Measurements from ENCODE around the gene TMEM18.
"Not testable (repeated sequence)": the region's sequence is repeated elsewhere in the genome, so short reads cannot be mapped to it uniquely, and the experiment has no call there.

The TMEM18 gene

GRCh38 chr2:692767-693166 lies 15.6 kb upstream of the TMEM18 start:
- no peak for DNase-seq

DNA sequence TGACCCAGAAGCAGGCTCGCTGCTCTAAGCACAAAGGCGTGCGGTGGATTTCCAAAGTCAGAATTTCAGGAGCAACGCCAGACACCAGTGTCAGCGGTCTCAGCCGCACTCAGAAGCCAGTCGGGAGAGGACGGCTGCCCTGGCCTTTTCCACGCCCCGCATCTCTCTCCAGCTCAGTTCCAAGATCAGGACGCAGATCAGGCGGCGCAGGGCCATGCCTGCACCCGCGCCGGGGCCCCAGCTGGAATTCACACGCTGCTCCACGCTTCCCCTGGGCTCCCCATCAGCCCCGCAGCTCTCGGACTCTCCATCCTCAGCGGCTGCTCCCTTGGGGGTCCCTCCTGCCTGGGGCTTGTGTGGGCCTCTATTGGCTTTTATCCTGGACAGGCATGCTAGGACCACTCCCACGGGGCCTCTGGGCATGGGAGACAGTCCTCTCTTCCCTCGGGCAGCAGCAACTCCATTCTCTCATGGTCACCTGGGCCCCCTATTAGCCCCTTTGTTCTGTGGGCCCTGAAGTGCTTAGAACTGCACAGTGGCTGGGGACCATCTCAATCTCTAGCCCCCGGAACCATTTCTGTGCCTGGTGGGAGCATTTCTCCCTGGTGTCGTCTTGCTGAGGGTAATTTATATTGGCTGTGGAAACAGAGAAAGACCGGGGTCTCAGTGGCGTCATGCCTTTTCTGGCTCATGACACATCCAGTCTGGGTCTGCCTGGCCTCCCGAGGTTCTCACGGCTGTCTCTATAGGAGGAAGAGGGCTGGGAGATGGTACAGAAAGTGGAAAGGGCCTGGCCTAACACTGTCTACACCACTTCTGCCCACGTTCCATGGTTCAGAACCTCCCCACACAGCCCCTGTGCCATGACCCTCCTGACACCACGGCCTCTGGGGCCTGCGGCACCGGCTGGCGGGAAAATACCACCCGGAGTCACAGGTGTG lies 14.9 kb upstream of the TMEM18 start:
- DNase-seq: no peak

GRCh38 chr2:690799-691198 lies 13.6 kb upstream of the TMEM18 start:
- DNase-seq: no peak

DNA sequence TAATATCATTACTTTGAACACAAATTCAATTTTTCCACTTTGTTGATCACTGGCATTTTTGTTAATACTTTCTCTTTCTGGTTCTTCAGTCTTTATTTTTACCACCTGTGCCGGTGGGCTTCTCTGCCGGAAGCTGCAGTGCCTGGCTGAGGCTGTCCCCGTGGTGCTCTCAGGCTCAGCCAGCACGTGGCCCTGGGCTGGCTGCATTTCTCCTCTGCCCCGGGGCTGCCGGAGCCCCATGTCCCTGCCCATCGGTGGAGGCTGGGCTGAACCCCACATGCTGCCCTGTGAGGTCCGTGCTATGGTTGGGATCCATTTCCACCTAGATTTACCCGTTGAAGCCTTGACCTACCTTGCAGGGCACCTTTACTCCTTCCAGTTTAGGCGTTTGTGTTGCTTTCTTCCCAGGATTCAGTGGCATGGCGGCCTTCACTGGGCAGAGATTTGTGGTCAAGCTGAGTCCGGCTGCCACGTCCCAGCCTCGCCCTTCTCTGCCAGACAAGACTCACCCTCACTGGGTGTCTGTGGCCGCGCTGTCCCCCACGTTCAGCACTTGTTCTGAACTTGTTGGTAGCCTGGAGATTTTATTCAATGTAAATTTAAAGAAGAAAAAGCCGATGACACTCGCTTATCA lies 12.8 kb upstream of the TMEM18 start:
- DNase-seq: no peak

DNA sequence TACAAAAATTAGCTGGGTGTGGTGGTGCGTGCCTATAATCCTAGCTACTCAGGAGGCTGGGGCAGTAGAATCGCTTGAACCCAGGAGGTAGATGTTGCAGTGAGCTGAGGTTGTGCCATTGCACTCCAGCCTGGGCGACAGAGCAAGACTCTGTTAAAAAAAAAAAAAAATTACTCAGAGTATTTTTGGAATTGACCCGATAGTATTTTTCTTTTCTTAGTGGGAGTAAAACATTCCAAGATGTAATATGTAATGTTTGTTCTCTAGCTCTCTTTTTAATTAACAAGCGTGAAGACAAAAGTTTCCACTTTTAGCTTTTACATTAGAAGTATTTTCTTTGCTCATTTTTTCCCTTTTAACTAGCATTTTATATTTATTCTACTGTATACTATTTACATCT lies 12.0 kb upstream of the TMEM18 start:
- DNase-seq: no peak

DNA sequence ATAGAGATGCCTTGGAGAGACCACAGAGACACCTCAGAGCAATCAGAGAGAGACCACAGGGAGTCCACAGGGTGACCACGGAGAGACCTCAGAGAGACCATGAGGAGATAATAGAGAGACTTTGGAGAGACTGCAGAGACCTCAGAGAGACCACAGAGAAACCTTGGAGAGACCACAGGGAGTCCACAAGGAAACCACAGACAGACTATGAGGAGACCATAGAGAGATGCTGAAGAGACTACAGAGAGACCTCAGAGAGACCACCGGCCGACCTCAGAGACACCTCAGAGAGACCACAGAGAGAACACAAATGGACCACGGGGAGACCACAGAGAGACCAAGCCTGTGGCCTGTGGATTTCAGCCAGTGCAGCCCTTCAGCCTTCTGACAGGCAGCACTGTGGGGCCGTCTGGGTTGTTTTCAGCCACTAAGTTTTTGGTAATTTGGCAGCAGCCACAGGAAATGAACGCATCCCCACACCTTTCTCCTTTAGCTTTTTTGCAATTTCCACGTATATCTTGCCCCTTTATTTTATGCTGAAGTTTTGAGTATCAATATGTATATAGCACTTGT lies 11.4 kb upstream of the TMEM18 start:
- peak; percentile 37 for DNase-seq

DNA sequence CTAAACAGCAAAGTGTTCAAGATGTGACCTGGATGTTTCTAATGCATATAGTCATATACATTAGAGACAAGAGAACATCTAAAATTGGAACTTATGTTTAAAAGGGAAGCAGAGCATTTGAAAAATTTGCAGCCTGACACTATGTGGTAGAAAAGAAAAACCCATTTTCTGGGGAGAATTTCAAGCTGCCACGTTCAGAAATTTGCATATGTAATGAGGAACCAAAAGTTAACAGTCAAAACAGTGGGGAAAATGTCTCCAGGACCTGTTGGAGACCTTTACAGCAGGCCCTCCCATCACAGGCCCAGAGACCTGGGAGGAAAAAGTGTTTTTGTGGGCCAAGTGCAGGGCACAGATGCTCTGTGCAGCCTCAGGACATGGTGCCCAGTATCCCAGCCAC lies 8.2 kb upstream of the TMEM18 start:
- no peak for DNase-seq

GRCh38 chr2:684913-685312 lies 7.7 kb upstream of the TMEM18 start:
- not testable (repeated sequence) for DNase-seq

DNA sequence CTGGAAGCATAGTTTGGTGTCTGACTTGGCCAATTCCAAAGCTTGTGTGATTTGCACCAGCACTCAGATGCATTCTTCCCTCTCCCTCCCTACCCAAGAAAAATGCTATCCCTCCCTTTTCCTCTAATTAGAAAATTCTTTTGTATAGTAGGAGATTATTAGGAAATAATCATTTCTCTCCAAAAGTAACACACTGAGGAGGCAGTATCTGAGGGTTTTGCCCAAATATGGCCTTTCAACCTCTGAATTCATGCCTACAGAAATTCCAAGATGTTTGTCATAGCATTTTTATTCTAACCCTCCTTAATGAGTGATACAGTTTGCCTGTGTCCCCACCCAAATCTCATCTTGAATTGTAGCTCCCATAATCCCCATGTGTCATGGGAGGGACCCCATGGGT lies 5.0 kb upstream of the TMEM18 start:
- DNase-seq: no peak

GRCh38 chr2:681312-681711 lies 4.1 kb upstream of the TMEM18 start:
- no peak for DNase-seq

DNA sequence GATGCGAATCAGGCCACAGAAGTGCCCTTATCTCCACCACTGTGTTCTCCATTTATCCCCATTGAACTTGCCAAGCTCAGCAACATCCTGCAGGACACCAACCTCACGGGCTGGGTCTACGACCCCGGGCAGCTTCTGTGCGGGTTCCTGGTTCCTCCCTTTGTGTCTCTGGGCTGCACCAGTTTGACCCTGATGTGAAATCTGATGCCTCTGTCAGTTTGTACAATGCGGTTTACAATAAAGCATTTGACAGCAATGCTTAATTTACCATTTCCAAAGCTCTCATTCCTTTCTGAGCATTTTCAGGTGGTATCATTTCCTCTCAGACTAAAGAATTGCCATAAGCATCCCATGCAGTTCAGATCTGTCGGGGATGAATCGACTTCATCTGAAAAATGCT lies 3.3 kb upstream of the TMEM18 start:
- no peak for DNase-seq

GRCh38 chr2:678964-679363 lies 1.8 kb upstream of the TMEM18 start:
- DNase-seq: no peak

- no peak for DNase-seq
Measured at GRCh38 chr2:677959-678550, 849 bp upstream of the TMEM18 start.

DNA sequence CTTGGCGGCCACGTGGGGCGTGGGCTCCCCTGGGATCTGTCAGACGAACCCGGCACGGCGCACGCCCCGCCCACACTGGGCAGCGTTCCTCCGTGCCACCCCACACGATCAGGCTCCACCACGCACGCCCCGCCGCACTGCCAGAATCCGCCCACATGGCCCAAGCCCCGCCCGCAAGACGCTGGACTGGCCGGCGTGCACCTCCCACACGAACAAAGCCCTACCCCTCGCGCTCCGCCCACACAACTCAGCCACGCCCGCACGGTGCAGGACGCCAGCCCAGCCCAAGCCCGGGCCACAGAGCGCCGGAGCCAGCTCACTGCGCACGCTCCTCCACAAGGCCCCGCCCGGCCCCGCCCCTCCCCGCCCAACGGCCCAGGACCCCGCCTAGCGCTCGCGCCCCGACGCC lies 555 bp downstream of the TMEM18 start:
- DNase-seq: peak; percentile 97

GRCh38 chr2:675982-676646 lies 1.1 kb downstream of the TMEM18 start:
- DNase-seq: peak; percentile 54

GRCh38 chr2:675460-675859 lies 1.7 kb downstream of the TMEM18 start:
- no peak for DNase-seq

DNA sequence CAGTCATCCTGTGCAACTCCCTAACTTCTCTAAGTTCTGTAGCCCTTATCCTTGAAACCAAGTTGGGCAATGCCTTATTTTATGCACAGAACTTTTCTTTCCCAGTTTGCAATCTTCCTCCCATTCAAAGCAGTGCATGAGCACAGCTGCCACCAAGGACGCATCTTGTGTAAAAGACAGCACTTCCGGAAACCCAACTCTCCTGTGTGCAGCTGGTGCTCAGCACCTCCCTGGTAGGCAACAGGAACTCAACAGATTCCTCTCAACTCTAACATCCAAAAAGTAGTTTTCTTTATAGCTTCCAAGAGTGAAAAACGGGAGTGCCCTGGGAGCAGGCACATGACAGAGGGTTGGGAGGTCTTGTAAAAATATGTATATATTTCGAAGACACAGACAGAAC lies 2.2 kb downstream of the TMEM18 start:
- DNase-seq: no peak

GRCh38 chr2:674321-674985 lies 2.8 kb downstream of the TMEM18 start:
- DNase-seq: no peak

GRCh38 chr2:673615-674320 lies 3.4 kb downstream of the TMEM18 start:
- DNase-seq: no peak

DNA sequence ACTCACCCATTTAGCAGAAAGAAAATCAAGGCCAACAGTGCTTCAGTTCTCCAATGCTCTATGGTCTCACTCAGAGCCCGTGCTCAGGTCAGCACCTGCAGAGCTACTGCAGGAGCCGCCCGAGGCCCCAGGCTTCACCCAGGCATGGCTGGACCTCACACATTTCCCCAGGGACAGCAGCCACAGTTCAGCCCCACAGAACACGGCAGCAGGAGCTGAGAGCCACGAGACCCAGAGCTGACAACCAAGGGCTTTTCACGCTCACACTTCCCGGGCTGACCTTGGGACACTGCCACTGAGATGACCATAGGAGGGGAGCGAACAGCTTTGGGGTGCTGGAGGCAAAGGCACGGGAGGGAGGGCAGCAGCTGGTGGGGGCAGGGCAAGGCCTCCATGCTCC lies 4.2 kb downstream of the TMEM18 start:
- no peak for DNase-seq

DNA sequence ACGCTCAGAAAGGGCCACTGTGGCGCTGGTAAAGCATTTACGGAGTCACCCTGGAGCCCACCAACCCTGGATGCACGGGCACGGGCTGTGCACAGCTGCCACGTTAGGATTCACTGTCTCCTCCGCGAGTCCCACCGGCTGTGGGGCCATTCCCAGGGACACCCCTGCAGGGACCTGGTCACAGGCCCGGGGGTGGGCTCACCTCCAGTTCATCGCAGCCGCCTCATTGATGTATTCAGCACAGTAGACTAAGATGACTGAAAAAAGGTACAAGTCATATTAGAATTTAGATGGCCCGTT lies 4.7 kb downstream of the TMEM18 start:
- DNase-seq: no peak
